ENCODE results near the gene PSMD1.

PSMD1 gene

DNA sequence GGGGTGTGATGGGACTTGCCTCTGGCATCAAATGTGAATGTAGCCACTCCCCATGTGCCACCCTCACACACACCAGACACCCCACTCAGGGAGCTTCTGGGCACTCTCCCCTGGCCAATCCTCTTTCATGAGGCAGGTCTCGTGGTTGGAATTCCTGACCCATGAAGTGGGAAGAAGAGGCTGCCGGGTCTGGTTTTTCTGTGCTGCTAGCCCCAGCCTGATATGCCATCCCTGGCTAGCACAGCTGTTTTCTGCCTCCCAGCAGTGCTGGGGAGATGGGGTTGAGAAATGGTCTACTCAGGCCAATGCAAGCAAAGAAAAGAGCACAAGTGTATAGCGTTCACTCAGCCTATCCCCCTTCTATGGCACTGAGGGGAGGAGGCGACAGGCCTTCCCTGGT, 20.5 kb upstream of the PSMD1 start:
- no peak for TF ChIP-seq EZH2phosphoT487 (conservative IDR thresholded peaks at IDR 0.05; ENCODE audit: low read length)
- TF ChIP-seq, protein P1, sequence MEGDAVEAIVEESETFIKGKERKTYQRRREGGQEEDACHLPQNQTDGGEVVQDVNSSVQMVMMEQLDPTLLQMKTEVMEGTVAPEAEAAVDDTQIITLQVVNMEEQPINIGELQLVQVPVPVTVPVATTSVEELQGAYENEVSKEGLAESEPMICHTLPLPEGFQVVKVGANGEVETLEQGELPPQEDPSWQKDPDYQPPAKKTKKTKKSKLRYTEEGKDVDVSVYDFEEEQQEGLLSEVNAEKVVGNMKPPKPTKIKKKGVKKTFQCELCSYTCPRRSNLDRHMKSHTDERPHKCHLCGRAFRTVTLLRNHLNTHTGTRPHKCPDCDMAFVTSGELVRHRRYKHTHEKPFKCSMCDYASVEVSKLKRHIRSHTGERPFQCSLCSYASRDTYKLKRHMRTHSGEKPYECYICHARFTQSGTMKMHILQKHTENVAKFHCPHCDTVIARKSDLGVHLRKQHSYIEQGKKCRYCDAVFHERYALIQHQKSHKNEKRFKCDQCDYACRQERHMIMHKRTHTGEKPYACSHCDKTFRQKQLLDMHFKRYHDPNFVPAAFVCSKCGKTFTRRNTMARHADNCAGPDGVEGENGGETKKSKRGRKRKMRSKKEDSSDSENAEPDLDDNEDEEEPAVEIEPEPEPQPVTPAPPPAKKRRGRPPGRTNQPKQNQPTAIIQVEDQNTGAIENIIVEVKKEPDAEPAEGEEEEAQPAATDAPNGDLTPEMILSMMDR (IDR thresholded peaks at IDR 0.05; ENCODE audit: insufficient read depth, low read length, poor library complexity, severe bottlenecking): no peak
- Histone ChIP-seq H3K9me3 (ENCODE audit: insufficient read depth, low read length) (no peaks in the 10 kb centered on the region), H3K9ac (ENCODE audit: low read length) (no peak overlapping the region), H3K4me3 (ENCODE audit: insufficient read depth, low read length, poor library complexity, severe bottlenecking) (no peak overlapping the region), H4K20me1 (ENCODE audit: low read depth, low read length) (no peaks in the 10 kb centered on the region), H3K27me3 (ENCODE audit: low read length) (no peaks in the 10 kb centered on the region), H3K79me2 (ENCODE audit: insufficient read depth, low read length) (no peaks in the 10 kb centered on the region), H2AFZ (ENCODE audit: low read depth, low read length, severe bottlenecking) (no peak overlapping the region), H3K4me2 (ENCODE audit: low read depth, low read length, poor library complexity, severe bottlenecking) (no peak overlapping the region), H3K36me3 (ENCODE audit: low read length) (no peaks in the 10 kb centered on the region), H3K27ac (ENCODE audit: low read depth, low read length) (no peak overlapping the region), H3F3A (ENCODE audit: insufficient read depth) (no peaks in the 10 kb centered on the region), H3K9me2 (replicated peaks; ENCODE audit: insufficient read depth, low read length) (no peaks in the 10 kb centered on the region)

DNA sequence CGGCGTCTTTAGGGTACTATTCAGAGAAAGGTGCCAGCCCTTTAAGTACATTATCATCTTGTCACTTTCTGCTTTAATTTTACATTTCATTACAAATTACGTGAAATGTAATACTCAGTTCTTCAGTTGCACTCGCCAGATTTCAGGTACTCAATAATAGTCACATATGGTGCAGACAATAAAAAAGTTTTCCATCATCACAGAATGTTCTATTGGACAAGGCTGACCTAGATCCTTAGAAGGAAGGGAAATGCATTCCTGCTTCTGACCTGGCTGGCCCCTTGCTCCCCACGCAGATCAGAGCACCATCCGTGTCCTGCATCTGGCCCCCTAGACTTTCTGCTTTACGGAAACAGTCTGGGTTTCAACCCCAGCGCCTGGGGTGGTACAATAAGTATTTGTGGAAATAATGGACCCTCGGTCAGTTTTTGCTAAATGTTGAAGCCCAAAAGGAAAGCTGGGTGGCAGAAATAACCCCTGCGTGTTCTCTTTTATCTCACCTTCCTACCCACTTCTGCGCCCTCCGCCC, 20.0 kb upstream of the PSMD1 start:
- no peak for TF ChIP-seq EZH2phosphoT487 (conservative IDR thresholded peaks at IDR 0.05; ENCODE audit: low read length)
- TF ChIP-seq, protein P1 (IDR thresholded peaks at IDR 0.05; ENCODE audit: insufficient read depth, low read length, poor library complexity, severe bottlenecking): no peak
- no peak overlapping the region for H2AFZ ChIP-seq (ENCODE audit: low read depth, low read length, severe bottlenecking)
- H3K79me2 ChIP-seq (ENCODE audit: insufficient read depth, low read length): no peaks in the 10 kb centered on the region
- no peak overlapping the region for H3K27ac ChIP-seq (ENCODE audit: low read depth, low read length)
- H4K20me1 ChIP-seq (ENCODE audit: low read depth, low read length): no peaks in the 10 kb centered on the region
- no peaks in the 10 kb centered on the region for H3K9me3 ChIP-seq (ENCODE audit: insufficient read depth, low read length)
- H3K4me2 ChIP-seq (ENCODE audit: low read depth, low read length, poor library complexity, severe bottlenecking): no peak overlapping the region
- H3K4me3 ChIP-seq (ENCODE audit: insufficient read depth, low read length, poor library complexity, severe bottlenecking): no peak overlapping the region
- H3K36me3 ChIP-seq (ENCODE audit: low read length): no peaks in the 10 kb centered on the region
- no peaks in the 10 kb centered on the region for H3K9me2 ChIP-seq (replicated peaks; ENCODE audit: insufficient read depth, low read length)
- H3F3A ChIP-seq (ENCODE audit: insufficient read depth): no peaks in the 10 kb centered on the region
- no peaks in the 10 kb centered on the region for H3K27me3 ChIP-seq (ENCODE audit: low read length)
- no peak overlapping the region for H3K9ac ChIP-seq (ENCODE audit: low read length)

DNA sequence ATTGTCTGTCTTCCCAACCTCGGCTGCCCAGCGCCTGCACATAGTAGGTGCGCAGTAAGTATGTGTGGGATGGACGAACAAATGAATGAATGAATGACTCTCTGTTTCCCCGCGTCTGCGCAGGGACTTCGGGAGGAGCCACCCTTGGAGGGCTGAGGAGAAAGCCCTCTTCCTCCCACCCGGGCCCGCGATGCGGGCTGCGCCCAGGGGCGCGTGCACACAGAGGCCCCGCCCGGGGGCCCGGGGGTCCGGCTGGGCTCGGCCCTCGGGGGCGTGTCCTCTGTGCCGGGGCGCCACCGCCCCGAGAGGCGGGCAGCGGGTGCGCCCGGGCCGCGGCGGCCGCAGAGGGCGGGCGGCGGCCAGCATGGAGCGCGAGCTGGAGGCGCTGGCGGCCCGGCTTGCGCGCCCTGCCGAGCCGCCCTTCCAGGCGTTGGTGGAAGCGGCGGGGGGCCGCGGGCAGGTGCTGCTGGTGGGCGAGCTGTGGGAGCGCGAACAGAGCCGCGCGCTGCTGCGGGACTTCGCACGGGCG, 19.4 kb upstream of the PSMD1 start, which contains the start of gene C2orf72:
C2orf72 (plus strand) TSS at position 322 of the 529 bp plus-strand sequence; CDS start at position 365, 43 bp downstream.
- Histone ChIP-seq H3K9ac (ENCODE audit: low read length) (no peak within 1 kb of the TSS), H2AFZ (ENCODE audit: low read depth, low read length, severe bottlenecking) (no peak within 1 kb of the TSS), H3K27ac (ENCODE audit: low read depth, low read length) (no peak within 1 kb of the TSS), H3K9me3 (ENCODE audit: insufficient read depth, low read length) (no peaks in the 10 kb centered on the region), H3K27me3 (ENCODE audit: low read length) (no peaks in the 10 kb centered on the region), H3K4me2 (ENCODE audit: low read depth, low read length, poor library complexity, severe bottlenecking) (no peak within 1 kb of the TSS), H3F3A (ENCODE audit: insufficient read depth) (no peaks in the 10 kb centered on the region), H4K20me1 (ENCODE audit: low read depth, low read length) (no peaks in the 10 kb centered on the region), H3K4me3 (ENCODE audit: insufficient read depth, low read length, poor library complexity, severe bottlenecking) (no peak within 1 kb of the TSS), H3K36me3 (ENCODE audit: low read length) (no peaks in the 10 kb centered on the region), H3K79me2 (ENCODE audit: insufficient read depth, low read length) (no peaks in the 10 kb centered on the region), H3K9me2 (replicated peaks; ENCODE audit: insufficient read depth, low read length) (no peaks in the 10 kb centered on the region)
- TF ChIP-seq EZH2phosphoT487 (conservative IDR thresholded peaks at IDR 0.05; ENCODE audit: low read length): no peak
- TF ChIP-seq, protein P1 (IDR thresholded peaks at IDR 0.05; ENCODE audit: insufficient read depth, low read length, poor library complexity, severe bottlenecking): no peak
